Skeletal muscle tissue (tissue), 4 donors: ENCODE data around the gene JMJD1C. TPM values are rescaled to one million over a fixed set of nuclear protein-coding genes. Genes with fewer than 3 reads are reported as not detected.

Experiments used
- H3K27ac ChIP-seq: one replicate; pipeline ENCODE4 v1.7.0; 2013; ENCODE audit warnings: mild to moderate bottlenecking, low read depth, low read length, inconsistent platforms
- H3K27me3 ChIP-seq, 3 donors: one replicate each; pipeline ENCODE4 v1.7.0; 2013; ENCODE audit warnings: low read length in 3 of 3; ENCODE audit not compliant: control insufficient read depth in 3 of 3, insufficient read depth in 3 of 3
- H3K36me3 ChIP-seq, 3 donors: one replicate each; pipeline ENCODE4 v1.7.0; 2013; ENCODE audit warnings: low read length in 3 of 3; ENCODE audit not compliant: control insufficient read depth in 3 of 3, insufficient read depth in 3 of 3
- H3K4me1 ChIP-seq, 3 donors: one replicate each; pipeline ENCODE4 v1.7.0; 2013; ENCODE audit warnings: low read length in 3 of 3, mild to moderate bottlenecking in 3 of 3; ENCODE audit not compliant: control insufficient read depth in 3 of 3, insufficient read depth in 3 of 3
- H3K4me3 ChIP-seq, 3 donors: one replicate each; pipeline ENCODE4 v1.7.0; 2013; ENCODE audit warnings: low read length in 3 of 3
- H3K9ac ChIP-seq, 3 donors: one replicate each; pipeline ENCODE4 v1.7.0; 2013; ENCODE audit warnings: low read length in 3 of 3, mild to moderate bottlenecking in 3 of 3, moderate library complexity in 2 of 3, low read depth in 1 of 3
- H3K9me3 ChIP-seq, 3 donors: one replicate each; pipeline ENCODE4 v1.7.0; 2013; ENCODE audit warnings: low read length in 3 of 3; ENCODE audit not compliant: control insufficient read depth in 3 of 3
- total RNA-seq: library from RNA; depleted of rRNA; stranded (reverse); fragments of >200 nt; gene quantifications from one replicate; pipeline ENCODE4 v1.2.3, GENCODE V29; 2014
- donor health status: Osteomylitis.

JMJD1C gene
- total RNA-seq, 1 donor from 2014 or later = 90.8 TPM

DNA sequence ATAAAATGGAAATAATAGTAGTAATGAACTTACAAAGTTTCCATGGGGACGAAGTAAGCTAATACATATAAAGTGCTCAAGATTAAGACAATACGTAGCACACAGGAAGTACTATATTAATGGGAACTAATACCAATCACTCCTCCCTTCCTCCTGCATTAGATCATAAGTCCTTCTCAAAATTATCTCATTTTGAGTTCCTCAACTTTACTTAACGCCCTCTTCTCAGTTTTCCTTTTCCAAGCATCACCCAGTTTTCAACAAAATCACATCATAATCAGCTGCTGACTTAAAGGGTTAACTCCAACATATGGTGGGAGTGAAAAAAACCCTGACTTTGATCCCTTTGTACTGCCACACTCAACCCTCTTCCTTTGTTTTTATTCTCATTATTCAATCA, 24.4 kb downstream of the JMJD1C start:
- H3K4me1 ChIP-seq = peaks cover 0 to 7% (median 3%) of the 10 kb centered on the region in 3 donors
- no peak overlapping the region for H3K4me3 ChIP-seq
- no peaks in the 10 kb centered on the region for H3K9me3 ChIP-seq
- no peak overlapping the region for H3K9ac ChIP-seq
- H3K27ac ChIP-seq = no peak overlapping the region
- no peaks in the 10 kb centered on the region for H3K27me3 ChIP-seq
- H3K36me3 ChIP-seq = no peaks in the 10 kb centered on the region

DNA sequence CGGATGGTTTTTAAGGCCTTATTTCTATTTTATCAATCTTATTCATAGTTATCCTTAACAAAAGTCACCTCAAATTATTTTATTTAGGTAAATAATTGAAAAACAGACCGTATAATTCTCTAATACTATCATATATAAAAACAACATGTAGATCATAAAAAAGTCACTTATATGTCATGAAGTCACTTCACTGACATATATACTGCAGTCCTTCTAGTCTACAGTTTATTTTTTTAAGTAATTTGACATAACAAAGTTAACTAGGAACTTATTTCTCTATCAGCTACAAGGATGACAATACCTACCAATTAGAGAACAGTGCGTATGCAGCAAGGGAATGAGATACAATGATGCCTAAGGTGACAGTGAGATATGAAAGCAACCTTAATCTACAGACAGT, 26.2 kb downstream of the JMJD1C start:
- Histone ChIP-seq H3K27me3 (no peaks in the 10 kb centered on the region), H3K9ac (no peak overlapping the region), H3K36me3 (no peaks in the 10 kb centered on the region), H3K4me3 (no peak overlapping the region), H3K27ac (no peak overlapping the region), H3K4me1 (peaks cover 0 to 7% (median 3%) of the 10 kb centered on the region in 3 donors), H3K9me3 (no peaks in the 10 kb centered on the region)

DNA sequence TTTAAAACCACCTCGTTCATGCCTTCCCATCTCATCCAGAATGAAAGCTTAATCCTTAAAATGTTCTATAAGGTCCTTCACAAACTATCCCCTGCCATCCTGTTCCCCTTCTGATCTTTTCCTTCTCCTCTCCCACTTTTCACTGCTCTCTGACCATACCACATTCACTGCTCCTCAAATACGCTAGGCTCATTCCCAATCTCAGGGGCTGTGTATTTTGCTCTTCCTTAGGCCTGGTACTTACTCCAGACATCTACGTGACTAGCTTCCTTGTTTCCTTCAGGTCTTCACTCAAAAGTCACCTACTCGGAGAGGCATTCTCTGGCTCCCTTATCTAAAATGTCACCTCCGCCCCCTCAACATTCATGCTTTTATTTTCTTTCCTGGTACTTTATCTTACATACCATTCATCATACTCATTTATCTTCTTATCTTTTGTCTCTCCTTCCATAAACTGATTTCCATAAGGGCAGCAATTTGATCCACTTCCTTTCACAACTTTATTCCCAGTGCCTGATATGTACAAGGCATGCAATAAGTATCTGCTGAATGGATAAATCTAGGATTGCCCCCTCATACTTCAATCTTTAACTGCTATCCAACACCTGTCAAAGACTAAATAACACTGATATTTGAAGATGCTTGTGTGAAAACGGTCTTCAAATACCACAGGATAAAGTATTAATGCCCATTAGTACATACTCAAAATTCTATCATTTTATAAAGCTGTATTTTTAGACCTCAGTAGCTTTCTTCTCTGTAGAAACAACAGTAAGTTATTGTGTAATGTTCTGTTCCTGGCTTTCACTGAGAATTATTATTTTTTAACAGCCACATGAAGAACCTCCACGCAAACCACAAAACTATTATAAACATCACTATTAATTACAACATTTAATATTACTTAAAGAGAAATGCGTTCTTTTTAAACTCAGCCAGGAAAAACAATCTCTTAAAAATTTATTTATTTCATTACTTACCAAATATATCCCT, 27.0 kb downstream of the JMJD1C start:
- Histone ChIP-seq H3K4me3 (no peak overlapping the region), H3K36me3 (no peaks in the 10 kb centered on the region), H3K27me3 (no peaks in the 10 kb centered on the region), H3K9me3 (no peaks in the 10 kb centered on the region), H3K27ac (no peak overlapping the region), H3K4me1 (peaks cover 0 to 7% (median 3%) of the 10 kb centered on the region in 3 donors), H3K9ac (no peak overlapping the region)

DNA sequence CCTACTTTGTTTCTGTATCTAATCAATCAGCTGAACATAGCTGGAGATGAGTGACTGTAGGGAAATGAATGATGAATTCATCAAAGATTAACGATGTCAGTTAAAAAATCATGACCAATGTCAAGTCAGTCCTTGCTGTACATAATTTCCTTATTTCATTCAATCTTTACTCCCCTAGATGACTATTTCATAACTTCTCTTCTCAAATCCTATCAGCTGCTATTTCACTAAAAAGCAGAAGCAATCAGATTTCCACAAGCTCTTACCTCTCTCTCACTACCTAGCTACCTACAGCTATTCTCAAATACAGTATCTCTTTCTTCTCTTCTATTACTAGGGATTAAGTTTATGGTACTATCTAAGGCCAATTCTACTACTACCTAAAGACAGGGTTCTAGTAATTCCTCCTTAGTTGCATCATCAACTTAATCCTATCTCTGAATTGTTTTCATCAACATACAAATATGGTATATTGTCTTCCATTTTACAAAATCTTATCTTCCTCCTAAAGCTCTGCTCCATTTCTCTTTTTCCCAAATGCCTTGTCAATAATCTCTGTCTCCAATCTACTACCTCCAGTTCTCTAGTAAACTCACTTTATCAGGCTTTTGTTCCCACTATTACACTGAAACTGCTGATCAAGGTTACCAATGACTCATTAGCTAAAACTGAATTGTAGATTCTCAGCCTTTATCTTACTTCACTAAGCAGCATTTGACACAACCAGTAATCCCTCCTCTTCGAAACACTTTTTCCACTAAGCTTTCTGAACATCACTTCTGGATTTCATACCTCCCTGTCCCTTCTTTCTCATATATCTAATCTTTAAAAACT, 28.4 kb downstream of the JMJD1C start:
- Histone ChIP-seq H3K4me1 (peaks cover 0 to 7% (median 3%) of the 10 kb centered on the region in 3 donors), H3K36me3 (no peaks in the 10 kb centered on the region), H3K27me3 (no peaks in the 10 kb centered on the region), H3K27ac (no peak overlapping the region), H3K9me3 (no peaks in the 10 kb centered on the region), H3K4me3 (no peak overlapping the region), H3K9ac (no peak overlapping the region)

DNA sequence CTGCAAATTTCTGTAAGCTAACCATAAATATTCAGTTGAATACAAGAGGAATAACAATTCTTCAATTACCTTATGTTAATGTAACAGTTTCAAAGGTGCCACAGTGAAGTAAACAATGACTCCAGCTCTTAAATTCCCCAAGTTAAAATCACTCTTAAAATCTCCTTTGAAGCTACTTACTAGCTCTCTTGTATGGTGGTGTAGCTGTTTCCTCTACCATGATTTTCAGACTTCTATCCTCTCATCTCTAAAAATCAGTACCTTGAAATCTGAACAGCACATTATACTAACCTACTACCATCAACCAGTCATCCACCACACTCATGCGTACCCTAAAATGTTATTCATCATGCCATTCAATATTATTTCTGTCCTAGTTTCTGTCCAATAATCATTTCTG, 29.6 kb downstream of the JMJD1C start:
- H3K4me1 ChIP-seq = peaks cover 0 to 7% (median 7%) of the 10 kb centered on the region in 3 donors
- H3K27ac ChIP-seq = no peak overlapping the region

DNA sequence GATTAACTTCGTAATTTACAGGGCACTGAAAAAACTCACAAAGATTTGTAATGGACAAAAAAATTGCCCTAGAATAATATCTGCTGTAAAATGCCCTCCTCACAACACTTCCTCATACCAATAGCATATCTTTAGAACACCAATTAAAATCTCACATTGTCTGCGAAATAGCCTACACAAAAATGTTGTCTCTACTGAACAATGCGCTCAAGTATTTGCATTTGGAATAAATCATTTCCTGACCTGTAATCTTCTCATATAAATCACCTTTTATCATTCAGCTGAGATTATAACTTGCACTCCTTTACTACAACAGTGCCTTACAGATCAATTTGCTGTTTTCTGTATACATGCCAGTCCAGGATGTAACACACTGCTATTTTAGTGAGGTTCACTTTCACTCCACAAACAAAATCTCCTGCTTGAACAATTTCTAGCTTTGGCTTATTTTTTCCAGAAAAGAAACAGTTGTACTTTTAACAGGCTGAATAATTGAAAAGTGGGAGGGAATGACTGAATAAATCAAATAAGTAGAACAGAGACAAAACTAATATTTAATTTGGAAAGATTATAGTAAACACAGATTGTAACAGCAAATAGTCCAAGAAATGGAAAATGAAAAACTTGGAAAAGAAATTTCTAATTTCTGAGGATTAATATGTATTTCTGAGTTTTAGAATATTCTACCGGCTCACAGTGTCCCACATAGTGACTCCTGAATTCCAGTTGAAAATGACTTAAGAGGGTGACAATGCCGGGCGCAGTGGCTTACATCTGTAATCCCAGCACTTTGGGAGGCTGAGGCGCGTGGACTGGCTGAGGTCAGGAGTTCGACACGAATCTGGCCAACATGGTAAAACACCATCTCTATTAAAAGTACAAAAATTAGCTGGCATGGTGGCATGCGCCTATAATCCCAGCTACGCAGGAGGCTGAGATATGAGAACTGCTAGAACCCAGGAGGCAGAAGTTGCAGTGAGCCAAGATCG, 30.6 kb downstream of the JMJD1C start:
- H3K4me1 ChIP-seq = peaks cover 2 to 11% (median 7%) of the 10 kb centered on the region in 3 donors
- H3K9ac ChIP-seq = no peak overlapping the region
- H3K4me3 ChIP-seq = no peak overlapping the region
- no peaks in the 10 kb centered on the region for H3K9me3 ChIP-seq
- H3K36me3 ChIP-seq = no peaks in the 10 kb centered on the region
- H3K27me3 ChIP-seq = no peaks in the 10 kb centered on the region
- no peak overlapping the region for H3K27ac ChIP-seq

More for the DNA sequence above, 29.6 kb downstream of the JMJD1C start:
- Histone ChIP-seq H3K9ac (no peak overlapping the region), H3K27me3 (no peaks in the 10 kb centered on the region), H3K36me3 (no peaks in the 10 kb centered on the region), H3K4me3 (no peak overlapping the region), H3K9me3 (no peaks in the 10 kb centered on the region)

DNA sequence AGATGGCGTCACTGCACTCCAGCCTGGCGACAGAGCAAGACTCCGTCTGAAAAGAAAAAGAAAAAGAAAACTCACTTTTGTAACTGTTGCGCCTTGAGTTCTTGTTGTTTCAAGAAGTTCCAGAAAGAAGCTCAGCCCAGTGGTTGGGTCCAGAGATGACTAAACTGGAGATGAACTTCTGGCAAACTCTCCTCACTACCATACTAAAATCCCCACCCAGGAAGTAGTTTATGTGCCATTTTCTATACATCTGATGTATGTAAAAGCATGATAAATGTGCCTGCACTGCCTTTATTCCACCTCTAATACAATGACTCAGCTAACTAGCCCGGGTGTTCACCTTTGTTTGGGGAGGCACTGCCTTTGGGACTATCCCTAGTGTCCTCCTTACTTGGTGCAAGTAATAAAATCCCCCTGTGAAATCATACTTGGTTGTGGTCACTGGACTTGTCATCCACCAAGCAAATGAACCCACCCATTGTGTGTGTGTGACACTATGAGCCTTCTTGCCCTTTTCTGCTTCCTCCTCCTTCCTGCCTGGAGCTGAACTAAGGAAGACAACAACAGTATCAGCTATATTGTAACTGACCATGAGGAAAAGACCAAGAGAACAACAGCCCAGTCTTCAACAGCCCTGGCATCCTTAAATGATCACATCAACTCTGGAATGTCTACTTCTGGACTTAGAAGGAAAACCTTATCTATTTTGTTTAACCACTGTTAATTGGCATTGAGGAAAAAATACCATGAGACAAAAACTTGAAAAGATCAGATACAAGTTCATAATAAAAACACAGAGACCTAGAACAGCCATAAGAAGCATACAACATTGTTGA, 33.6 kb downstream of the JMJD1C start:
- Histone ChIP-seq H3K9me3 (no peaks in the 10 kb centered on the region), H3K36me3 (no peaks in the 10 kb centered on the region), H3K4me1 (peaks cover 0 to 15% (median 11%) of the 10 kb centered on the region in 3 donors), H3K27ac (no peak overlapping the region), H3K27me3 (no peaks in the 10 kb centered on the region), H3K9ac (no peak overlapping the region), H3K4me3 (no peak overlapping the region)

DNA sequence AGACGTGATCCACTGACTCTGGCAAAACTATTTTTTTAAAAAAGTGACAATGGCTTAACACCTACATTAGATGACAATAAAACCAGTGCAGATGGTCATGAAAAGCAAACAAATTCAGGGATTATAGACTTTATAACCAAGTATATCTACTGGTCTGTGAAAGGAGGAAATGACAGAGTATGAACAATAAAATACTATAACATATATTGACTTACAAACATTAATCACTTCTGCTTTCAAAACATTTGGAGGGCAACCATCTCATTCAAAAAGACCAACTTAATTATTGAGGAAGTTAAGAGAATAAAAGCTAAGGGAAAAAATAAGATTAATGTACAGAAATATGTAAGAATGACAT, 34.8 kb downstream of the JMJD1C start:
- H3K36me3 ChIP-seq = no peaks in the 10 kb centered on the region
- H3K27me3 ChIP-seq = no peaks in the 10 kb centered on the region
- H3K4me1 ChIP-seq = peaks cover 0 to 15% (median 11%) of the 10 kb centered on the region in 3 donors
- no peak overlapping the region for H3K4me3 ChIP-seq
- no peak overlapping the region for H3K27ac ChIP-seq
- H3K9me3 ChIP-seq = no peaks in the 10 kb centered on the region
- no peak overlapping the region for H3K9ac ChIP-seq
